GM23248 (cell line): ENCODE results near the gene EOMES.

Experiments
- EZH2 ChIP-seq: fragments of 200-600 bp; sonication (generic); IDR thresholded peaks from 2 replicates; pipeline ENCODE4 v1.6.1; 2018; ENCODE audit warnings: antibody characterized with exemption, mild to moderate bottlenecking; ENCODE audit not compliant: insufficient read depth, poor library complexity, severe bottlenecking
- EZH2phosphoT487 ChIP-seq: fragments of 200-600 bp; sonication (generic); IDR thresholded peaks from 2 replicates; pipeline ENCODE4 v1.6.1; 2018; ENCODE audit warnings: antibody characterized with exemption, moderate library complexity, mild to moderate bottlenecking, low read depth; ENCODE audit not compliant: insufficient read depth

- no peak for TF ChIP-seq EZH2
- TF ChIP-seq EZH2phosphoT487 = 0 out of 2 replicates have a peak, but pooled peaks have one; percentile 61
These were observed 35.5 kb downstream of the EOMES start for GRCh38 chr3:27686642-27687041.
